Prostate gland (tissue), 2 donors: ENCODE measurements around the gene GALNT13. TPM values are rescaled to one million over a fixed set of nuclear protein-coding genes. Genes with fewer than 3 reads are reported as not detected.

Experiments used
- DNase-seq: peaks from one replicate; pipeline ENCODE4 v3.0.0-alpha.2; 2019; ENCODE audit warnings: low spot score
- H3K27ac ChIP-seq, 2 donors: fragments of 200-600 bp; sonication (generic); 2 replicates each; pipeline ENCODE4 v1.5.1; 2017 to 2019
- H3K27me3 ChIP-seq: fragments of 200-600 bp; sonication (generic); replicated peaks from 2 replicates; pipeline ENCODE4 v1.5.1; 2019; ENCODE audit not compliant: insufficient read depth
- H3K36me3 ChIP-seq, 2 donors: fragments of 200-600 bp; sonication (generic); 1 replicate in 1 of 2; 2 replicates in 1 of 2; pipeline versions ENCODE4 v1.5.1 to v1.8.1; 2017 to 2019
- H3K4me1 ChIP-seq: fragments of 200-600 bp; sonication (generic); replicated peaks from 2 replicates; pipeline ENCODE4 v1.5.1; 2019
- H3K4me3 ChIP-seq, 2 donors: fragments of 200-600 bp; sonication (generic); 2 replicates each; pipeline ENCODE4 v1.5.1; 2017 to 2019
- H3K9me3 ChIP-seq: fragments of 200-600 bp; sonication (generic); 2 replicates; pipeline ENCODE4 v1.5.1; 2017
- POLR2A ChIP-seq: fragments of 450-650 bp; IDR thresholded peaks from one replicate; pipeline ENCODE4 v1.6.1; 2016; ENCODE audit warnings: antibody characterized with exemption, mild to moderate bottlenecking
- POLR2AphosphoS5 ChIP-seq: sonication (generic); formaldehyde crosslinking; IDR thresholded peaks from one replicate; pipeline ENCODE4 v1.6.1; 2017; ENCODE audit warnings: antibody characterized with exemption
- WGBS: methylation state at CpG from one replicate; pipeline ENCODE4 v1.1.5; 2018; 5-methylcytosine and 5-hydroxymethylcytosine counted together
- intact Hi-C: fragments of 100-400 bp; cut with DNase I; formaldehyde crosslinking; loops from one replicate; pipeline ENCODE4 v1.14.2; 2022
- total RNA-seq, 2 donors: library from RNA; depleted of rRNA; stranded (reverse); fragments of >200 nt; gene quantifications; one replicate each; pipeline ENCODE4 v1.1.0, GENCODE V29; 2016
- TF ChIP-seq, protein P1 (sequence below), 4 experiments: fragments of 200-600 bp in 2 of 4; fragments of 450-650 bp in 2 of 4; sonication (generic) in 2 of 4; IDR thresholded peaks; 1 replicate in 3 of 4; 2 replicates in 1 of 4; pipeline ENCODE4 v1.5.1; 2016 to 2019; ENCODE audit warnings: antibody characterized with exemption in 4 of 4, mild to moderate bottlenecking in 2 of 4, moderate library complexity in 2 of 4

The GALNT13 gene
- total RNA-seq, 2 donors from 2014 or later = 0.87 to 1.1 TPM

DNA sequence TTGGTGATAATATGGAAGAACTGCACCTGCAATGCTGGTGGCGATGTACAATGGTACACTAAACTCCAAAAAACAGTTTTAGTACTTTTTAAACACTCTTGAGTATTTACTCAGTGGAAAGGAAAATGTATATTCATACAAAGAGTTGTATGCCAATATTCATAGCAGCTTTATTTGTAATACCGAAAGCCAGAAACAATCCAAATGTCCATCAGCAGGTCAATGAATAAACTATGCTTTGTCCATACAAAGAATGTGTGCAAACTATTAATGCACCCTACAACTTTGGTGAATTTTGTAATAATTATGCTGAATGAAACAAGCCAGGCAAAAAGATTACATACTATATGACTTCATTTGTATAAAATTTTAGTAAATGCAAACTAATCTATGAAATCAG, 396.3 kb downstream of the GALNT13 start:
- Histone ChIP-seq H3K27me3 (no peaks in the 10 kb centered on the region), H3K9me3 (no peaks in the 10 kb centered on the region), H3K4me3 (no peak overlapping the region), H3K4me1 (no peaks in the 10 kb centered on the region), H3K27ac (no peak overlapping the region), H3K36me3 (no peaks in the 10 kb centered on the region)
- no peak for TF ChIP-seq POLR2AphosphoS5
- 89% methylated on average over 2 of the region's 2 CpGs for WGBS
- intact Hi-C loops = no loop called here
- no peak for DNase-seq

DNA sequence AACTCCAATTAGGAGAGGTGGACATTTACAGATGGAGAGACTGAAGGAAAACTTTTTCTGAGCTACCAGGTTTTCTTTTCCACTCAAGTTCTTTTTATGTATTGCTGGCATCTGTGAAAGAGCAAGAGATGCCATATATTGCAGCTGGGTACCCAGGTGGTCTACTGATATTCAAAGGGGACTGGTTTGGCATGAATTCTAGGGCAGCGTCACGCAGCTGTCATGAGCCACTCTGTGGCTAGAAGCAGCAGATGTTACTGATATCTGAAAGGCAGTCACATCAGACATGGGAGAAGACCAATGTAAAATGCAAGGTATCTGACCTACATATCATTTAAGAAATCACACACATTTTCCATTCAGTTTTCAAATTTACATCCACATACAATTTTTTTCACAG, 408.8 kb downstream of the GALNT13 start:
- intact Hi-C loops = no loop called here
- no peak for DNase-seq
- Histone ChIP-seq H3K9me3 (no peaks in the 10 kb centered on the region), H3K27me3 (no peaks in the 10 kb centered on the region), H3K4me1 (no peaks in the 10 kb centered on the region), H3K27ac (no peak overlapping the region), H3K4me3 (no peak overlapping the region), H3K36me3 (no peaks in the 10 kb centered on the region)
- whole genome bisulfite sequencing = 74% methylated on average over 2 of the region's 2 CpGs
- TF ChIP-seq POLR2AphosphoS5 = no peak
- no peak for TF ChIP-seq POLR2A

DNA sequence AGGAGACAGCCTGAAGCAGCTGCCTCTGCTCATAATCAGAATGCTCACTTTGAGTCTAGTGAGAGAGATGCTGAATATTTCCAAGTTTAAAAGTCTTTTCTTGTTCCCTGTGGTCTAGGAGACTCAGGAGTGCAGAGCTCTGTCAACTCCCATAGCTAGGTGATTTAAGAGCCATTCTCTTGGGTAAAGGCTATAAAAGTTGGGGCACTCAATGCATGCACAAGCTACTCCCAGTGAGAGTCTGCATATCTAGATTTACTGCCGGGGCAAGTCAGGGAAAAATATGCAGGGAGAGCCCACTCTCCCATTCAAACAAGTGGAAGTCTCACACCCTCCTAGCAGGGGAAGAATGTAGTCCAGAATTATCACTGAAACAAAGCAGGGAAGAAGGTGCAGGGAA, 418.1 kb downstream of the GALNT13 start:
- WGBS = 26% methylated on average over 1 of the region's 1 CpG
- no peak for TF ChIP-seq POLR2AphosphoS5
- TF ChIP-seq, protein P1, sequence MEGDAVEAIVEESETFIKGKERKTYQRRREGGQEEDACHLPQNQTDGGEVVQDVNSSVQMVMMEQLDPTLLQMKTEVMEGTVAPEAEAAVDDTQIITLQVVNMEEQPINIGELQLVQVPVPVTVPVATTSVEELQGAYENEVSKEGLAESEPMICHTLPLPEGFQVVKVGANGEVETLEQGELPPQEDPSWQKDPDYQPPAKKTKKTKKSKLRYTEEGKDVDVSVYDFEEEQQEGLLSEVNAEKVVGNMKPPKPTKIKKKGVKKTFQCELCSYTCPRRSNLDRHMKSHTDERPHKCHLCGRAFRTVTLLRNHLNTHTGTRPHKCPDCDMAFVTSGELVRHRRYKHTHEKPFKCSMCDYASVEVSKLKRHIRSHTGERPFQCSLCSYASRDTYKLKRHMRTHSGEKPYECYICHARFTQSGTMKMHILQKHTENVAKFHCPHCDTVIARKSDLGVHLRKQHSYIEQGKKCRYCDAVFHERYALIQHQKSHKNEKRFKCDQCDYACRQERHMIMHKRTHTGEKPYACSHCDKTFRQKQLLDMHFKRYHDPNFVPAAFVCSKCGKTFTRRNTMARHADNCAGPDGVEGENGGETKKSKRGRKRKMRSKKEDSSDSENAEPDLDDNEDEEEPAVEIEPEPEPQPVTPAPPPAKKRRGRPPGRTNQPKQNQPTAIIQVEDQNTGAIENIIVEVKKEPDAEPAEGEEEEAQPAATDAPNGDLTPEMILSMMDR (IDR thresholded peaks at IDR 0.05) = no peak
- no peak for TF ChIP-seq POLR2A
- H3K27ac ChIP-seq = no peak overlapping the region
- DNase-seq = no peak
- H3K36me3 ChIP-seq = no peaks in the 10 kb centered on the region
- intact Hi-C loops = no loop called here
- no peak overlapping the region for H3K4me3 ChIP-seq
- H3K4me1 ChIP-seq = no peaks in the 10 kb centered on the region
- no peaks in the 10 kb centered on the region for H3K27me3 ChIP-seq
- H3K9me3 ChIP-seq = no peaks in the 10 kb centered on the region

DNA sequence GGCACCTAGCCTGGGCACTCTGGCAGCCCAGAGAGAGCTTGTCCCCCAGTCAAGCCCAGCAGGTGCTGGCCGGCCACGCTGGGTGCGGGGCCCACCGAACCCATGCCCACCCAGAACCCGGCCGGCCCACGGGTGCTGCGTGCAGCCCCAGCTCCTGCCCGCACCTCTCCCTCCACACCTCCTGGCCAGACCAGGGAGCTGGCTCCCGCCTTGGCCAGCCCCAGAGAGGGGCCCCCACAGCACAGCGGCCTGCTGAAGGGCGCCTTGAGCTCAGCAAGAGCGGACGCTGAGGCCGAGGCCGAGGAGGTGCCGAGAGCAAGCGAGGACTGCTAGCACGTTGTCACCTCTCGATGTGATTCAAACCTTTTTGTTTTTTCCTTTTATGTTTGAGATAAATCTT, 419.8 kb downstream of the GALNT13 start:
- no peak overlapping the region for H3K4me3 ChIP-seq
- no peak overlapping the region for H3K27ac ChIP-seq
- no peaks in the 10 kb centered on the region for H3K4me1 ChIP-seq
- no peak for DNase-seq
- TF ChIP-seq, protein P1 (IDR thresholded peaks at IDR 0.05) = no peak
- TF ChIP-seq POLR2AphosphoS5 (no peak), POLR2A (no peak)
- H3K27me3 ChIP-seq = no peaks in the 10 kb centered on the region
- 97% methylated on average over 20 of the region's 20 CpGs for WGBS
- H3K9me3 ChIP-seq = no peaks in the 10 kb centered on the region
- H3K36me3 ChIP-seq = no peaks in the 10 kb centered on the region
- intact Hi-C loops = no loop called here

DNA sequence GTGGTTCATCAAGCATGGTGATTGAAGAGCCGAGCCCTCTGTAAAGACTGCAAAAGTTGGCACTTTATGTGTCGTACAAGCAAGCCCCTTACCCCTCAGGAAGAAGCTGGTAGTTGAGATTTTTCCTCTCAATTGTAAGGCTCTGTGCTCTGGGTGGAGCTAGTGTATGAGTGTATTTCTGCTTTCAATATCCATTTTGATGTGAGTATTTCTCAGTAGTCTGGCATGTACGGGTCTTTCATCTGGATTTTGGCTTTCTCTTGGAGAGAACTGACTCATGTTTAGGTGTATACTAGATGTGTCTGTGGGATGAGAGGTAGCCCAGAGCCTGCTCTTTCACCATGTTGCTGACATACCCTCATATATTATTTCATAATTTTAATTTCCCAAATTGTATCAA, 420.2 kb downstream of the GALNT13 start:
- intact Hi-C loops = no loop called here
- no peak overlapping the region for H3K27ac ChIP-seq
- no peak for DNase-seq
- no peaks in the 10 kb centered on the region for H3K4me1 ChIP-seq
- no peaks in the 10 kb centered on the region for H3K9me3 ChIP-seq
- TF ChIP-seq, protein P1 (IDR thresholded peaks at IDR 0.05) = no peak
- TF ChIP-seq POLR2AphosphoS5 (no peak), POLR2A (no peak)
- no peaks in the 10 kb centered on the region for H3K36me3 ChIP-seq
- no peaks in the 10 kb centered on the region for H3K27me3 ChIP-seq
- H3K4me3 ChIP-seq = no peak overlapping the region
- 88% methylated on average over 3 of the region's 3 CpGs for WGBS

DNA sequence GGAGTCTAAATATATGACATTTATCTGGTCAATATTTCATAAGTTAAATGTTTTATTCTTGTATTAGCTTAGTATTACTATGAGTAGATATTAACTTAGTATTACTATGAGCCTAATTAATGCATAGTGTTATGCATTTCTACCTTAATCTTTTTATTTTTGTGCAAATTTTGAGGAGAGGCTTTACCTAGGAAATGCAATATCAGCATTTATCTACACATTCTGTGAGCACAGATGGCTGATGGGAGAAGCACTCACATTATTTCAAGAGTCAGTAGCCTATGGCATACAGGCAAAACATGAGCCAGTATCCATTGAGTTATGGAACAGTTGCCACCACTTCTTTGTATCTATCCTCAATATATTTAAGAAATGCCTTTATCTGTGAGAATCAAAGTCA, 422.1 kb downstream of the GALNT13 start:
- TF ChIP-seq POLR2AphosphoS5 = no peak
- no peaks in the 10 kb centered on the region for H3K4me1 ChIP-seq
- H3K36me3 ChIP-seq = no peaks in the 10 kb centered on the region
- no peak overlapping the region for H3K27ac ChIP-seq
- intact Hi-C loops = no loop called here
- no peaks in the 10 kb centered on the region for H3K9me3 ChIP-seq
- H3K4me3 ChIP-seq = no peak overlapping the region
- H3K27me3 ChIP-seq = no peaks in the 10 kb centered on the region
- DNase-seq = no peak
